Measurements from ENCODE around the gene UBXN1.
A peak's percentile ranks its signal among the peaks of the same experiment; 100 is the strongest.
"Not testable (repeated sequence)": the region's sequence is repeated elsewhere in the genome, so short reads cannot be mapped to it uniquely, and the experiment has no call there.

Gene UBXN1

DNA sequence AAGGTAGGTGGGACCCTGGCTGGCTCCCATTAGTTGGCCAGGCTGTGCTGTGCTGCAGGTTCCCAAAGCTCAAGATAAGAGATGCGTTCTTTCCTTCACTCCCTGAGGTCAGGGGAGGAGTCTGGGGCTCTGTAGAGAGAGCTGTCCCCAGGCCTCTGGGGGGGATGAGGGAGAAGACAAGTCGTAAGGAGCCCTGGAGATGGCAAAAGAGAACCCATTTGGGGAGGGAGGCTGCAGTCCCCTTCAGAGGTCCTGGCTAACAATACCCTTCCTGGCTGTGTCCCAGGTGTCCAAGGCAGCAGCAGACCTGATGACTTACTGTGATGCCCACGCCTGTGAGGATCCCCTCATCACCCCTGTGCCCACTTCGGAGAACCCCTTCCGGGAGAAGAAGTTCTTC, 29.5 kb upstream of the UBXN1 start:
- DNase-seq (ENCODE audit: low read depth in 2 of 2) = no peak

- DNase-seq (ENCODE audit: low read depth in 2 of 2) = no peak
Observed at GRCh38 chr11:62707277-62707861, 28.5 kb upstream of the UBXN1 start, which contains the start of the genes BSCL2 and GNG3. Gene BSCL2 (minus strand): TSS chr11:62707424. CDS start chr11:62707195, 229 bp downstream. Gene GNG3 (plus strand): TSS chr11:62707676. CDS start chr11:62708296, 620 bp downstream.

DNA sequence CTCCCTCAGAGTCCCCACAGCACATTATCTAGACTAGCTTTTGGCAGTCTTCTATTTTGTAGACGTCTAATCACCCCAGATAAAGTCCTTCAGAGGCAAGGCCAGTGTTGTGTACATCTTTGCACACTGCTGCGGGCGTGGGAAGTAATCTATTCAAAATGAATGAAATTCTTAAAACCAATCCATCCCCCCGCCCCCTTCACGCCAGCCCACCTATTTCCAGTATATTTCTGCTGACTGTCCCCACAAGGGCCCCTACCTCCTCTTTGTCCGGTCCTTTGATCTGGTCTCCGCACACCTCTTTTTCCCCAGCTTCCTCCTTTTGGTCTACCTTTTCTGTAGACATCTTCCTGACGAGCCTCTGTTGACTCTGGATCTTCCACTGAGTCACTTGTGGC, 28.0 kb upstream of the UBXN1 start:
- DNase-seq (ENCODE audit: low read depth in 2 of 2) = no peak

- peak; percentile 89 to 91 for DNase-seq (ENCODE audit: low read depth in 2 of 2)
Observed at GRCh38 chr11:62705880-62706849, 27.3 kb upstream of the UBXN1 start.

GRCh38 chr11:62705413-62705812, 26.5 kb upstream of the UBXN1 start:
- DNase-seq (ENCODE audit: low read depth in 2 of 2) = no peak

- DNase-seq (ENCODE audit: low read depth in 2 of 2) = not testable (repeated sequence)
Observed at GRCh38 chr11:62703921-62704320, 25.0 kb upstream of the UBXN1 start.

GRCh38 chr11:62702246-62702645, 23.4 kb upstream of the UBXN1 start:
- no peak for DNase-seq (ENCODE audit: low read depth in 2 of 2)

DNA sequence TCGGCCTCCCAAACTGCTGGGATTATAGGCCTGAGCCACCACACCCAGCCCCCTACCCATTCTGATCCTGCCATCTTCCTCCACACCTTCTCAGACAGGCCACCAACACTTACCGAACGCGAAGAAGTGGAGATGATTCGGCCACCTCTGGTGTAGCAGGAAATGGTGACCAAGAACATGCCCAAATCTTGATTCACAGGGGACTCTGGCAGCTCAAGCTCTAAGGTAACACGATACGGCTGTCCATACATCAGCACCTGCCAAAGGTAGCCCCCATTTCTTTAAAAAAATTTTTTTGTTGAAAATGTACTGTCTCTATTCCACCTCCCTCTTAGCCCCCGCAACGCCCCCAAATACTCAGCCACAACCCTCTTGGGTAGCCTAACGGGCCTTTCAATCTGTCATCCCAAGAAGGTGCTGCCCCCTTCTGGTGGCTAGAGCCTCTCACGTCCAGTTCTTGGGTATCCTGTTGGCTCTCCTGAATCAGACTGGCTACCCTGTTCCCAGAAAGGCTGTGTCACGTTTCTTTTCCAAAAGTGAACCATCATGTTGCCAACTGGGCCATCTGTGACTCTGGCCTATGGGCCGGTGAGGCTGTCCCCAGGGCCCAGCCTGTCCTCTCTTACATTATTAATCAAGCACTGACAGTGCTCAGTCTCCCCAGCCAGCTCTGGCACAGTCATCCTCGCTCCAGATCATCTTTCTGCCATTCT, 15.7 kb upstream of the UBXN1 start:
- DNase-seq (ENCODE audit: low read depth in 2 of 2) = peak; percentile 48 to 66

GRCh38 chr11:62693624-62694023, 14.8 kb upstream of the UBXN1 start:
- not testable (repeated sequence) for DNase-seq (ENCODE audit: low read depth in 2 of 2)

DNA sequence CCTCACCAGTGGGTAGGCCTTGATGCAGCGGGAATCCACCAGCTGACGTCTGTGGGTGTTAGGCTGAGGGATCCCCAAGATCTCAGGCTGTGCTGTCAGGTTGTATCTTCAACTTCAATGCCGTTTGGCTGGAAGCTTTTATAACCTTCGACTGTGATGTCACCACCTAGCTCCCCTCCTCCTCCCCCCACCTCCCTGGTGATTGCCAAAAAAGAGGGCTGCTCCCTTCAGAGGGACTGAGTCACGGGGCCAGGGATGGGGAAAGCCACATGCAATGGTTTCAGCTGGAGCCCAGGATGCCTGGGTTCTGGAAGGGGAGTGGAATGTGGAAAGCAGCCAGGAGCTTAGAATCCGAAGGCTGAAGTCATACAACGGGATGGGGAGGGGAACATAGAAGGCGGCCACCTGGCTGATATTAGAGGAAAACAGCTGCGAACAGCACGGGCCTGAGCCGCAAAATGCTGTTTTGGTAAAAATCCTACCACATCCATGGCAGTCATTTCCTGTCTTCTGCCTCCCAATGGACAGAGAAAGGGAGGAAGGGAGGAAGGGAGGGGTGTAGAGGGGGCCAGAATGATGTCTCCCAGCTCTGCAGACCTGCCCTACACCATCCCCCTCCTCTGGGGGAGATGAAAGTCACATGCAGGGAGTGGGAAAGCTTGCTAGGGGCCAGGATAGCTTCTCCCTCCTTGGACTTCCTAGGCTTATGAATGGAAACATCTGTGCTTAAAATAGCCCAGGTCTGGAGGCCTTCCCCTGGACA, 10.7 kb upstream of the UBXN1 start, which contains the start of gene LRRN4CL:
TSS of gene LRRN4CL (minus strand) at position 110 of the 763 bp plus-strand sequence. CDS start 1,022 bp downstream, outside the sequence.
- no peak for DNase-seq (ENCODE audit: low read depth in 2 of 2)

DNA sequence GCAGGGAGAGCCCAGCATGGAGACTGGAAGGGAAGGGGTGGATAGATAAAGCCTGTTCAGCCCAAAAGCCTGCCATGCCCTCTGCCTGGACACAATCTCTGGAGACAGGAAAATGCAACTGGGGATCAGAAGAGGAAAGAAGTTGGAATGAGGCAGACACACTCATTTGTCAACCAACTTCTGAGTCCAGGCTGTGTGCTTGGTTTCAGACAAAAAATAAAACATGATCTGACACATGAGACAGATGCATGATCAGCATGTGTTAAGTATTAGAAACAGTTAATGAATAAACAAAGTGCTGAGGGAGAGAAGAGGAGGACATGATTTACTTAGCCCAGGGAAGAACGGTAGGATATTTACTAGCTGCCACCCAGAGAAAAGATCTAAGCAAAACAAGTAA, 9.6 kb upstream of the UBXN1 start:
- DNase-seq (ENCODE audit: low read depth in 2 of 2) = no peak

DNA sequence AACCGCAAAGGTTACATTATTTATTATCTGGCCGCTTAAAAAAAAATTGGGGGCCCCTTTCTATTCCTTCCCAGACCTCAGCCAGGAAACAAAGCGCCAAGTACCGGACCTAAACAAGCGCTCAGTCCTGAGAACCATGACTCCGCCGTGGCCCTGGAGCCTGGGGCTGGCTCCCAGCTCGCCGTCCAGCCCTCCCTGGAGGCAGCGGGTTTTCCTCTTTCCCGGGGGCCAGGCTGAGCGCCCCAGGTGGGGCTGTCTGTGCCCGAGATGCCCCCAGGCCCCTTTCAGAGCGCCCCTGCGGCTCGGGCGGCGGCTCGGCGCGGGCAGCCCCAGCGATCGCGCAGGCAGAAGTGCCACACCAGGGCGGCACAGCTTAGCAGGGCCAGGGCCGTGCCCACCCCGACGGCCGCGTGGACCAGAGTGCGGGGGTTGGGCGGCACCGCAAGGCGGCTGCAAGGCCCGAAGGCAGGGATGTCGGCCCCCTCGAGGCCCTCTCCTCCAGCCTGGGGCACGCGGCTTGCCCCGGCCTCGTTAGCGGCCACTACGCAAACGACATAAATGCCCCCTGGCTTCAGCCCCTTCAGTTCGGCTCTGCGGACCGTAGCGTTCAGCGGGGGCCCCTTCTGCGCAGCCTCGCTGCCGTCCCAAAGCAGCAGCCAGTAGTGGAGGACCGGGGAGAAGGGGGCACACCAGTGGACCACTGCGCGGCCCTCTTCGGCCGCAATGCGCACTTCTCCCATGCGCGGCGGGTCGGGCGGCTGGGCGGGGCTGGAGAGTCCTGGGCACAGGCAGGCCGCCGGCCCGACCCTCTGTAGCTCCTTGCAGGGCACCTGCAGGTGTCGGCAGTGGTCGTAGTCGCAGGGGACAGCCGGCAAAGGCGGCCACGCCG, 8.9 kb upstream of the UBXN1 start:
- no peak for DNase-seq (ENCODE audit: low read depth in 2 of 2)

DNA sequence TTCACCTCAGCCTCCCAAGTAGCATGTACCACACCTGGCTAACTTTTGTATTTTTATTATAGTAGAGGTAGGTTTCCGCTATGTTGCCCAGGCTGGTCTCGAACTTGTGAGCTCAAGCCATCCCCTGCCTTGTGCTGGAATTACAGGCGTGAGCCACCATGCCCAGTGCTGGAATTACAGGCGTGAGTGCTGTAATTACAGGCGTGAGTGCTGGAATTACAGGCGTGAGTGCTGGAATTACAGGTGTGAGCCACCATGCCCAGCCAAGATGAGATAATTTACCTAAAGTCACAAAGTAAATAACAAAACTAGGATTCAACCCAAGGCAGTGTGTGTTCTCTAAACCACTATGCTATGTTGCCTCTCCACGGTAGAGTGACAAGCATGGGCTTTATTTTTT, 3.6 kb upstream of the UBXN1 start:
- no peak for DNase-seq (ENCODE audit: low read depth in 2 of 2)

- DNase-seq (ENCODE audit: low read depth in 2 of 2) = no peak
Observed at GRCh38 chr11:62680825-62681240, 2.0 kb upstream of the UBXN1 start.

- no peak for DNase-seq (ENCODE audit: low read depth in 2 of 2)
Observed at GRCh38 chr11:62678433-62678769, 472 bp downstream of the UBXN1 start.

DNA sequence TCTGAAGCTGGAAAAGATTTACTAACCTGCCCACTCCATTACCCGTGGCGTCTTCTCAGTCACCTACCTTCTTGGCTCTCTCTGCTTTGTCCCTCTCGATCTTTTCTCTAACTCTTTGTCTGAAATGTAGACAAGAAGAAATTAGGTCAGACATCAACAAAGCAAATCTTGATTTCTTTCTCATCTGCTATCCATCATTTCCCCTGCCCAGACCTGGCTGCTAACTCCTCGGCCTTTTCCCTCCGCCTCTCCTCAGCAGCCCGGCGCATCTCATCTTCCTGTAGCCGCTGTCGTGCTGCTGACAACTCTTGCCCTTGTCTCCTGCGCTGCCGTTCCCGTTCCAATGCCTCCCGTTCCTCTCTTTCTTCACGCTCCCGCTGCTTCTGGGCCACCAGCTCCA, 1.2 kb downstream of the UBXN1 start:
- DNase-seq (ENCODE audit: low read depth in 2 of 2) = no peak

DNA sequence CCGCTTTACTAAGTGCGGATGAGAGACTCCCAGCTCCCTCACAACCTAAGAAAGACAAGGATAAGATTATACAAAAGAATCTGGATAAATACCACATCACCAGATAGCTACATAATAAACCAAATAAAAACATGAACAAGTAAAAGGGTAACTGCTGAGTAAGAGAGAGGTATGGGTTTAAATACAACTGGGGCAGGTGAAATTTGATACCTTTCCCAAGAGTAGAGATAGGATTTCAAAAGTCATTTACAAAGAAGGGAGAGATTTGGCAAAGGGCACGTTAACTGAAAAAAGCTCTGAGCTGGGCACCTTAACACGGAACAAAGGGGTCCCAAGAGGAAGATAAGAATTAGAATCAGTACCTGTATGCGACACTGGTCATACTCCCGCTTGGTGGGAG, 1.7 kb downstream of the UBXN1 start:
- no peak for DNase-seq (ENCODE audit: low read depth in 2 of 2)

GRCh38 chr11:62676698-62677097, 2.2 kb downstream of the UBXN1 start:
- no peak for DNase-seq (ENCODE audit: low read depth in 2 of 2)

- not testable (repeated sequence) for DNase-seq (ENCODE audit: low read depth in 2 of 2)
Observed at GRCh38 chr11:62675415-62675814, 3.5 kb downstream of the UBXN1 start.

- DNase-seq (ENCODE audit: low read depth in 2 of 2) = no peak
Observed at GRCh38 chr11:62673196-62673525, 5.7 kb downstream of the UBXN1 start.

Data from activated CD8-positive, alpha-beta memory T cell treated with anti-CD3 and anti-CD28 coated beads for 4 hours (primary cell).